PFSK-1 (cell line): ENCODE measurements around the gene SYT8.
A peak's percentile ranks its signal among the peaks of the same experiment; 100 is the strongest.

Source experiments
- FOXP2 ChIP-seq: optimal IDR thresholded peaks from 2 replicates; pipeline ENCODE3; 2011; ENCODE audit warnings: borderline replicate concordance, control low read depth, inconsistent platforms; ENCODE audit not compliant: insufficient read depth; ENCODE audit errors: extremely low read length, extremely low read depth
- POLR2AphosphoS5 ChIP-seq: IDR thresholded peaks from 2 replicates; pipeline ENCODE4 v1.6.1; 2012; ENCODE audit warnings: low read depth, mild to moderate bottlenecking, control low read depth, low read length, moderate library complexity
- SIN3A ChIP-seq: IDR thresholded peaks from 2 replicates; pipeline ENCODE4 v1.6.1; 2012; ENCODE audit warnings: mild to moderate bottlenecking, low read length, moderate library complexity, borderline replicate concordance; ENCODE audit not compliant: insufficient read depth
- TAF1 ChIP-seq: IDR thresholded peaks from 2 replicates; pipeline ENCODE4 v1.6.1; 2012; ENCODE audit warnings: low read length, control low read depth, borderline replicate concordance; ENCODE audit not compliant: insufficient read depth
- TF ChIP-seq, protein P1 (sequence below), 2 experiments: IDR thresholded peaks; 2 replicates each; pipeline versions ENCODE4 v1.6.1 to v1.8.0; 2011 to 2012; ENCODE audit warnings: low read depth in 2 of 2, low read length in 2 of 2, control low read depth in 1 of 2, inconsistent platforms in 1 of 2, mild to moderate bottlenecking in 1 of 2, moderate library complexity in 1 of 2; ENCODE audit not compliant: insufficient read depth in 1 of 2

DNA sequence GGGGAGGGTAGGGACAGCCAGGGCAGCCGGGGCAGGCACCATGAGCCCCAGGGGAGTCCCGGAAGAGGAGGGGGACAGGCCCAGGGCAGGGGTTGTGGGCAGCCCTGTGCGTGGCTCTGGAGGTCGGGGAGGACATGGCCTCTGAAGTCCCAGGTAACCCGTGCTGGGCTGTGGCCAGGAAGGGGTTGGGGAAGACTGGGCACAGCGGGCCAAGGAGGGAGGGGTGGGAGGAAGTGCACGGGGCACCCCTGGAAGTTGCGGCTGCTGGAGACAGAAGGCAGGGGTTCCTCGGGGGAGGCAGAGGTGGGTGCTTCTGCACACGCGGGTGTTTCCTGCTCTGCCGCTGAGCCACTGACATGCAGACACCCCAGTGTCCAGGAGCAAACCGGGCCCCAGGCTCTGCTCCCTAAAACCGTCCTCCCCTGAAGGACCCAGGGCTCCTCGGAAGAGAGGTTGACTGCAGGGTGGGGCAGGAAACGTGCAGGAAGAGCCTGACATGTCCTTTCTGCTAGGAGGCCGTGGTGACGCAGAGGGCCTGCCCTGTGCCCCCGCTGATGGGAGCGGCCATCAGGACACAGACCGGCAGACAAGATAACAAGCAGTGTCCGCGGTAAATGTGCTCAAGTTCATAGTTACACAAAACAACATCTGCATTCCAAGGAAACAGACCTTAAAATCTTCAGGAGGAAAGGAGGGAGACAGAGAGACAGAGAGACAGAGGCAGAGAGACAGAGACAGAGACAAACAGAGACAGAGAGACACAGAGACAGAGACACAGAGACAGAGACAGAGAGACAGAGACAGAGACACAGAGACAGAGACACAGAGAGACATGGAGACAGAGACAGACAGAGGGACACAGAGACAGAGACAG, 9.7 kb downstream of the SYT8 start:
- TF ChIP-seq TAF1 (no peak), FOXP2 (peak; percentile 78), POLR2AphosphoS5 (no peak), SIN3A (no peak)
- TF ChIP-seq, protein P1, sequence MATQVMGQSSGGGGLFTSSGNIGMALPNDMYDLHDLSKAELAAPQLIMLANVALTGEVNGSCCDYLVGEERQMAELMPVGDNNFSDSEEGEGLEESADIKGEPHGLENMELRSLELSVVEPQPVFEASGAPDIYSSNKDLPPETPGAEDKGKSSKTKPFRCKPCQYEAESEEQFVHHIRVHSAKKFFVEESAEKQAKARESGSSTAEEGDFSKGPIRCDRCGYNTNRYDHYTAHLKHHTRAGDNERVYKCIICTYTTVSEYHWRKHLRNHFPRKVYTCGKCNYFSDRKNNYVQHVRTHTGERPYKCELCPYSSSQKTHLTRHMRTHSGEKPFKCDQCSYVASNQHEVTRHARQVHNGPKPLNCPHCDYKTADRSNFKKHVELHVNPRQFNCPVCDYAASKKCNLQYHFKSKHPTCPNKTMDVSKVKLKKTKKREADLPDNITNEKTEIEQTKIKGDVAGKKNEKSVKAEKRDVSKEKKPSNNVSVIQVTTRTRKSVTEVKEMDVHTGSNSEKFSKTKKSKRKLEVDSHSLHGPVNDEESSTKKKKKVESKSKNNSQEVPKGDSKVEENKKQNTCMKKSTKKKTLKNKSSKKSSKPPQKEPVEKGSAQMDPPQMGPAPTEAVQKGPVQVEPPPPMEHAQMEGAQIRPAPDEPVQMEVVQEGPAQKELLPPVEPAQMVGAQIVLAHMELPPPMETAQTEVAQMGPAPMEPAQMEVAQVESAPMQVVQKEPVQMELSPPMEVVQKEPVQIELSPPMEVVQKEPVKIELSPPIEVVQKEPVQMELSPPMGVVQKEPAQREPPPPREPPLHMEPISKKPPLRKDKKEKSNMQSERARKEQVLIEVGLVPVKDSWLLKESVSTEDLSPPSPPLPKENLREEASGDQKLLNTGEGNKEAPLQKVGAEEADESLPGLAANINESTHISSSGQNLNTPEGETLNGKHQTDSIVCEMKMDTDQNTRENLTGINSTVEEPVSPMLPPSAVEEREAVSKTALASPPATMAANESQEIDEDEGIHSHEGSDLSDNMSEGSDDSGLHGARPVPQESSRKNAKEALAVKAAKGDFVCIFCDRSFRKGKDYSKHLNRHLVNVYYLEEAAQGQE (IDR thresholded peaks at IDR 0.05; ENCODE audit: insufficient read depth in 1 of 2, low read depth in 2 of 2, low read length in 2 of 2): no peak
